Panc1 (cell line): Measurements from ENCODE around the gene BCORL1.

Source experiments
- POLR2AphosphoS5 ChIP-seq: IDR thresholded peaks from 2 replicates; pipeline ENCODE4 v1.6.1; 2012; ENCODE audit warnings: mild to moderate bottlenecking, low read depth, low read length, moderate library complexity
- SIN3A ChIP-seq: IDR thresholded peaks from 2 replicates; pipeline ENCODE4 v1.6.1; 2012; ENCODE audit warnings: low read depth, mild to moderate bottlenecking, low read length, moderate library complexity, borderline replicate concordance; ENCODE audit not compliant: insufficient read depth
- TCF7L2 ChIP-seq: IDR thresholded peaks from 2 replicates; pipeline ENCODE4 v1.6.1; 2011; ENCODE audit warnings: mild to moderate bottlenecking, low read depth, low read length, inconsistent platforms
- TF ChIP-seq, protein P1 (sequence below): fragments of 450-650 bp; IDR thresholded peaks from 2 replicates; pipeline ENCODE4 v1.5.1; 2017; ENCODE audit warnings: mild to moderate bottlenecking
- TF ChIP-seq, protein P2 (sequence below), 2 experiments: IDR thresholded peaks; 2 replicates each; pipeline ENCODE4 v1.6.1; 2011 to 2012; ENCODE audit warnings: low read depth in 2 of 2, control low read depth in 1 of 2, low read length in 1 of 2, mild to moderate bottlenecking in 1 of 2, moderate library complexity in 1 of 2; ENCODE audit not compliant: insufficient read depth in 1 of 2

DNA sequence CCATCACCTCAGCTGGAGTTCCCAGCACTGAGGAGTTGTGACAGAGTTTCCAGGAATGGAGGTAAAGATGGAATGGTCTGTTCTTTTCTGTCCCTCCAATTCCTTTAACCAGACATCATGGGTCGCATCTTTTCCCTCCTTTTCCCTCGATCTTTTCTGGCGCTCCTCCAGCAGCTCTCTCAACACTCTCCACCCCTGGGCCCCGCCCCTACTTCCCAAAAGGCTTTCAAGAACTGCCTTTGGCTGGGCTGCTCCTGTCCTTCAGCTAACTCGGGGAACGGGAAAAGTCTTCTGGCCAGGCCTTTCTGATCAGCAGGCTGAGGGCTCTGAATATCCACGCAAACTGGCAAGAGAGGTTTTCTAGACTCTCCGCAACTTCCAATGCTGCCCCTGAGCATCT is 42.4 kb upstream of the BCORL1 start:
- TF ChIP-seq, protein P1, sequence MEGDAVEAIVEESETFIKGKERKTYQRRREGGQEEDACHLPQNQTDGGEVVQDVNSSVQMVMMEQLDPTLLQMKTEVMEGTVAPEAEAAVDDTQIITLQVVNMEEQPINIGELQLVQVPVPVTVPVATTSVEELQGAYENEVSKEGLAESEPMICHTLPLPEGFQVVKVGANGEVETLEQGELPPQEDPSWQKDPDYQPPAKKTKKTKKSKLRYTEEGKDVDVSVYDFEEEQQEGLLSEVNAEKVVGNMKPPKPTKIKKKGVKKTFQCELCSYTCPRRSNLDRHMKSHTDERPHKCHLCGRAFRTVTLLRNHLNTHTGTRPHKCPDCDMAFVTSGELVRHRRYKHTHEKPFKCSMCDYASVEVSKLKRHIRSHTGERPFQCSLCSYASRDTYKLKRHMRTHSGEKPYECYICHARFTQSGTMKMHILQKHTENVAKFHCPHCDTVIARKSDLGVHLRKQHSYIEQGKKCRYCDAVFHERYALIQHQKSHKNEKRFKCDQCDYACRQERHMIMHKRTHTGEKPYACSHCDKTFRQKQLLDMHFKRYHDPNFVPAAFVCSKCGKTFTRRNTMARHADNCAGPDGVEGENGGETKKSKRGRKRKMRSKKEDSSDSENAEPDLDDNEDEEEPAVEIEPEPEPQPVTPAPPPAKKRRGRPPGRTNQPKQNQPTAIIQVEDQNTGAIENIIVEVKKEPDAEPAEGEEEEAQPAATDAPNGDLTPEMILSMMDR: no peak
- TF ChIP-seq SIN3A (no peak), POLR2AphosphoS5 (no peak), TCF7L2 (no peak)
- TF ChIP-seq, protein P2, sequence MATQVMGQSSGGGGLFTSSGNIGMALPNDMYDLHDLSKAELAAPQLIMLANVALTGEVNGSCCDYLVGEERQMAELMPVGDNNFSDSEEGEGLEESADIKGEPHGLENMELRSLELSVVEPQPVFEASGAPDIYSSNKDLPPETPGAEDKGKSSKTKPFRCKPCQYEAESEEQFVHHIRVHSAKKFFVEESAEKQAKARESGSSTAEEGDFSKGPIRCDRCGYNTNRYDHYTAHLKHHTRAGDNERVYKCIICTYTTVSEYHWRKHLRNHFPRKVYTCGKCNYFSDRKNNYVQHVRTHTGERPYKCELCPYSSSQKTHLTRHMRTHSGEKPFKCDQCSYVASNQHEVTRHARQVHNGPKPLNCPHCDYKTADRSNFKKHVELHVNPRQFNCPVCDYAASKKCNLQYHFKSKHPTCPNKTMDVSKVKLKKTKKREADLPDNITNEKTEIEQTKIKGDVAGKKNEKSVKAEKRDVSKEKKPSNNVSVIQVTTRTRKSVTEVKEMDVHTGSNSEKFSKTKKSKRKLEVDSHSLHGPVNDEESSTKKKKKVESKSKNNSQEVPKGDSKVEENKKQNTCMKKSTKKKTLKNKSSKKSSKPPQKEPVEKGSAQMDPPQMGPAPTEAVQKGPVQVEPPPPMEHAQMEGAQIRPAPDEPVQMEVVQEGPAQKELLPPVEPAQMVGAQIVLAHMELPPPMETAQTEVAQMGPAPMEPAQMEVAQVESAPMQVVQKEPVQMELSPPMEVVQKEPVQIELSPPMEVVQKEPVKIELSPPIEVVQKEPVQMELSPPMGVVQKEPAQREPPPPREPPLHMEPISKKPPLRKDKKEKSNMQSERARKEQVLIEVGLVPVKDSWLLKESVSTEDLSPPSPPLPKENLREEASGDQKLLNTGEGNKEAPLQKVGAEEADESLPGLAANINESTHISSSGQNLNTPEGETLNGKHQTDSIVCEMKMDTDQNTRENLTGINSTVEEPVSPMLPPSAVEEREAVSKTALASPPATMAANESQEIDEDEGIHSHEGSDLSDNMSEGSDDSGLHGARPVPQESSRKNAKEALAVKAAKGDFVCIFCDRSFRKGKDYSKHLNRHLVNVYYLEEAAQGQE (IDR thresholded peaks at IDR 0.05; ENCODE audit: insufficient read depth in 1 of 2, low read depth in 2 of 2, low read length in 1 of 2): no peak
